Measurements from ENCODE around the gene CTNNA3. TPM values are rescaled to one million over a fixed set of nuclear protein-coding genes. Genes with fewer than 3 reads are reported as not detected.

The CTNNA3 gene
- polyA plus RNA-seq, 1 donor: 4.3 TPM

DNA sequence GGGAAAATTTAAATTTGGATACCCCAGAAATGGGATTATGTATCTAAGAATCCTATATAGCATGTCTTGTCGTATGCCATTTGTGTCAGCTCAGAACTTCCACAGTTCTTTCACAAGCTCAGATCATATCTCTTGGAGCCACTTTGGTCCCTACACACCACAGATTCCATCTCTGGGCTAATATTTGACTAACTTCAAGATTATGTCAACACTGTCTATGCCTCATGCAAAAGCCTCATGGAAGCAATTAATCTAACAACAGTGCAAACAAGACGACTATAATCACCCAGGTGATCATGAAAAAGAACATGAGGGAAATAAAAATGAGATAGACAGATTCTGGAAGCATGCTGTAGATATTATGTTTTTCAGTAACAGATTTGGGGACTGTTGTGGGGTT is 581.0 kb downstream of the CTNNA3 start:
- DNase-seq: no peak

DNA sequence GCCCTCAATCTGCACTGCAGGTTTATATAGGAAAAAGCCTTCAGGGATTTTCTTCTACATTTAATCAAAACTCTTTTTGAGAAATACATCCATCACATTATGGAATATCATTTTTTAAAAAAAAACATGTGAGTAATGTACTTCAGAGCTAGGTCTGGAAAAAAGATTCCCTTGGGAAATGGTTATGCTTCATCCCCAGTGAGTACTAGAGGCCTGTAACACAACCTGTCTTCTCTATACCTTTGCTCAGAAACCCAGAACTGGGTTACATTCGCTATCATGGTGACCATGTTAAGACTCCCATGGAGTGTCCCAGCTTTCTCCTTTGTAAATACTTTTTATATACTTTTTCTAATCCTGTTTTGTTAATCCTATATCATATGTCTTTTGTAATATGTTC is 583.2 kb downstream of the CTNNA3 start:
- no peak for DNase-seq

DNA sequence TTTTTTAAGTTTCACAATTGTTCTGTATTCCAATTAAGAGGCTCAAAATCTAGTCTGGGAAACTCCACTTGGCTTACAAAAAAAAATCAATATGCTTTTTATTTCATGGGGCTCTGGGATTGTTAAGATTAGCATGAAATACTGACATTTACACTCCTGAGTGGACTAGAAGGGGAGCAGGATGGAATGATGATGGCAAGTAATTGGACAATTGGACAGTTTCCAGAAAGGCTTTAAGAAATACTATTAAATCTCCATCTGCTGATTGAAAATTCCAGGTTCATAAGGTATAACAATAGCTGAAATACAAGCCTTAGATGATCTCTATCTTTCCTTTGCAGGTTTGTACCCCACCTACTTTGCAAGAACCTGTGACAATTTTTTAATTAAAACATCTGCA is 585.7 kb downstream of the CTNNA3 start:
- DNase-seq: no peak

DNA sequence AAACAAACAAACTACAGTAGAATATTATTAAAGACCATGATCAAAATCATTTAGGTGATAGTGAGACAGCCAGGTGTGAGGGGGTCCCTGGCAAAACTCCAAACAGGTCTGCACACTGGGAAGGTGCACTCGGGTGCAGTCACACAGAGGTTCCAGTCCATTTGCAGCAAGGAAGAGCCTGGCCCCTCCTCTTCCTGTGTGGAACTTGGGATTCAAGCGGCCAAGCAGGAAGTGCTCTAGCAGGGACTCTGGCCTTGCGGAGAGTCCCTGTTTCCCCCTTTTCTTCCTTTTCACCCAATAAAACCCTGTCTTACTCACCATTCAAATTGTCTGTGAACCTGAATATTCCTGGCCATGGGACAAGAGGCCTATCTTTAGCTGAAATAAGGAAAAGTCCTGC is 588.3 kb downstream of the CTNNA3 start:
- DNase-seq: no peak

DNA sequence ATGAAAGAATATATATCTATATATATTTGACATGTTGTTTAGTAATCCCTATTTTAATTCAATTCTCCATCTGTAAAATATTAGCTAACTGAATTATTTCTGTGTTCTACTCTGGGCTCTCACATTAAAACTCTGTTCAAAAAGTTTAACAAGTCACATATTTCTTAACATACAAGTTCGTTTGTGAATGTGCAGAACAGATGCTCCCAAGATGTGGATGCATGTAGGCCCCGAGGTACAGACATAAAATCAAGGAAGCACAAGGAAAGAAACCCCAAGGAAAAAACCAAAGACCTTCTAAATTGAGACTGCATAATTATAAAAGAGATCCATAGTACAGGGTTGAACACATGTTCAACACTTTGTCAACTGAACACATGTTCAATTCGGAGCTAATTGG is 595.0 kb downstream of the CTNNA3 start:
- DNase-seq: no peak

DNA sequence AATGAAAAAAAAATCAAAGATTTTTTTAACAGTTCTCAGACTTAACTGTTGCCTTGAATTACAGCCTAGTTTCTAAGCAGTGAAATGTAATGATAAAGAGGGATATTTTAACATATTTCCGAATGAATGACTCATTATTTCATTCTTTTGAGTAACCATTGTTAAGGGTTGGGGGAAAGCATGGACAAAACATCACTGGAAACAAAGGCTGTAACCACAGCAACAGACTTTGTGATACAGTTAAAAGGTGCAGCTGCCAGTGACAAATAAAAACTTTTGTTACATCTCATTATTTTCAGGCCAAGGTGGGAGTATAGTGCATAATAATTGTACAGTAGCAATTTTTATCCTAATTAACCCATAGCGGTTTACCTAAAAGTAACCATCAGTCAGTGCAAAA is 597.5 kb downstream of the CTNNA3 start:
- no peak for DNase-seq

DNA sequence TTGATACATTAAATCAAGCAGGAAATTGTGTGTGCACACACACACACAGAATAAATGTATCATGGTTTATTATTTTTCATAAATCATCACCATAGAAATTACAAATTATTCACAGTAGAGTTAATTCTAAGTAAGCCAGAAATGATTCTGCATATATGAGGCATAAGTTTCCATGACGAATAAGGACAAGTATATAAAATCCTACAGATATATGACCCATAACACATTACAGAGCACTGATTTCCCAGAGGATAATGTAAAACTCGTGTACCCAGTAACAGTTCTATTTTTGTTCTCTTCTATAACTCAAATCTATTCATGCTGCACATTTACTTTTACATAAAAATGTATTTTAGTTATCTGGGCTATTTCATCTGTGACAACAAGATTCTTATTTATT is 600.5 kb downstream of the CTNNA3 start:
- no peak for DNase-seq

DNA sequence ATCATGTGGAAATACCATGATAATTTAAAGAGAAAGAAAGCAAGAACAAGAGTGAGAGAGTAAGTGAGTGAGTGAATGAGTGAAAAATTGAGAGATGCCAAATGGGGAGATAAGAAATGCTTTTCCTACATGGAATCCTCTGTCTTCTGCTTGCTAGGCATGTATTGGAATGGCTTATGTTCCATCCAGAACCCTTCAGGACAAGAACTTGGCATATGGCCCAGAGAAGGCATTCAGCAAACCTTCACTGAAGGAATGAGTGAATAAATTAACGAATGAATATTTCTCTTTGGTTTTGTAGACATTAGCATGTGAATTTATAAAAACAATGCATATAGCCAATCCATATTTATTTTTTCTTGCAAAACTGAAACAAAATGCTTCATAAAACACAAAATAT is 608.0 kb downstream of the CTNNA3 start:
- DNase-seq: no peak

DNA sequence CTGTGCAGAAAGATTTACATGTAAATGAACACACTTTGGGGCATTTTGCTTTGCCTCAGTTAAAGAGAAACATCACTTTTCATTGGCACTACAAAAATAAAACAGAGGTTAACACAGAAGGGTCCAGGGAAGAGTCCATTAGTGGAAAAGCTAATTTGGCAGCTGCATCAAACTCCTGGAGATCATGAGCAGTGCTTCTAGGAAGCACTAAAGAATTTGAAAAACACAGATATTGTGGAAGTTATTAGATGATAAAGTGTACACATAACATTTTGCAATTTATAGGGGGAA is 608.9 kb downstream of the CTNNA3 start:
- no peak for DNase-seq

DNA sequence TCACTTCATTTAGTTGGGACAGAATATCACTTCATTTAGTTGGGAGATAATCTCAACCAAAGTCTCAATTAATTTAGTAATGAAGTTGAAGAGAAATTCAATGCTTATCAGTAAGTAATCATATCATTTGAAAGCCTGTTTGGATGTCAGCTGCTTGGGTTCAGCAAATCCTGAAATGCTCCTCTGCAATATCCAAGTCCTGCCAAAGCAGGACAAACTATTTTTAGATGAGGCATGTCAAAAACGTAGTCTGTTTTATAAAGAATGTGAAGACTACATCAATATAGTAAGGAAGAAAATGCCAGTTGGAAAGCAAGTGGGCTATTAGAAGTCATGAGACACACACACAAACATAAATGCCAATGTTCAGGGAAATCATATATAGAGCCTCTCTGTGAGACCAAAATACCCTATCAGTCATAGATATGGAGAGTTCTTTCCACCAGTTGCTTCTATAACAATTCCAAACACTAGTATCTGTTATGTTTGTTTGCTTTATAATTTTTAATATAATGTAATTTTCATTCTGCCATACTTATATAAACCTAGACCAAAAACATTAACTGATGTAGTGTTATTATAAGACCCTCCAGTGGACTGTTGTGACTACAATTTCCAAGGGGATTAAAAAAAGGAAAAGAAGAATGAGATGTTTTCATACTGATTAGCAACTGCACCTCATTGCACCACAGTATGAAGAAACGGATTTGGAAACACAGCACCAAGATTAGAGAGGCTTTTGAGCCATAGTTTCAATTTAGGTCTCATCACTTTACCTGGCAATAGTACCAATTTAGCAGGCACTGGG is 609.5 kb downstream of the CTNNA3 start:
- DNase-seq: no peak

DNA sequence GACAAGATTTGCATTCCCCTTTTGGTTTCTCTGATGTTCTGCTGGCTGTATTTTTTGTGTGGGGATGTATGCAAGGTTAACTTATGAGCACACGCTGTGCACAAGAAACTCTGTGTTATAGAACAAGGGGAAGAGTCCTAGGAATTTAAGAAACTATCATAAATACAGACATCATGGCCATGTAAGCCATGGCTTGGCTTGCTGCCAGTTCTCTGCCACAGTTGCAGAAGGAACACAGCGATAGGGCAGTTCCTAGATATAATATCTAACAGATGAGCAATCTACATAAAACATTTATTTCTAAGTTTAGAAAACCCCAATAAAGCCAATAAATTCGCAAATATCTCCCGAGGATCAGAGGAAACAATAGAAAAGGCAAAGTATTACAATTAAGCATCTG is 616.9 kb downstream of the CTNNA3 start:
- DNase-seq: no peak

DNA sequence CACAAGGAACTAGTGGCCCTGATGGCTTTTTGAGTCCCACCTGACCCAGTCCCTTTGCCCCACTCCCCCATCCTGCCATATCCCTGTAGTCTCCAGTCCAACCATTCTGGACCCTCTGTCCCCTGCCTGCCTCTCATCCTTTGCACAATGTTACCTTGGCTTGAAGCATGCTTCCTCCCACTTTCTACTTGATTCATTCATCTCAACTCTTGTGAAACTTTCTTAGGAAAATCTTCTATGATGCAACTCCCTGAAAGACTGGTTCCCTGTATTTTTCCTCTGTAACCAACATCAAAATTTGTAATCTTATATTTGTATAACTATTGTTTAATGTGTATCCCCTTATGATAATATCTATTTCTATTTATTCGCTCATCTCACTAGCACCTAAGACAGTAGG is 618.6 kb downstream of the CTNNA3 start:
- DNase-seq: no peak

DNA sequence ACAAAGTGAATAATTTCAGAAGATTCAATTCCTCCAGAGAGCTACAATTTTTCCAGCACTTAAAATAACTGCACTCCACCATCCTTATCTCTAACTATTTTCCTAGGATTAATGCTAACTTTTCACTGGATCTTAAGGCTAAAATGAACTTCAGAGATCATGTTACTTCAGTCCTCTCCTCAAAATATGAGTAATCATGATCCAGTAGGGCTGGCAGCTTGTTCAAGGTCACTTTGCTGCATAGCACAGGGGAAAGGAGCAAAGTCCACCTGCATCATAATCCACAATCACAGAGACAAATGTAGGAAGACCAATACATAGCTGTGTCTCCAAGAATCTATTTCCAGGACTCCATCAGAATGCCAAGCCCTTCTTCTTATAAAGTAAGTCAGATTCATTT is 619.9 kb downstream of the CTNNA3 start:
- no peak for DNase-seq

DNA sequence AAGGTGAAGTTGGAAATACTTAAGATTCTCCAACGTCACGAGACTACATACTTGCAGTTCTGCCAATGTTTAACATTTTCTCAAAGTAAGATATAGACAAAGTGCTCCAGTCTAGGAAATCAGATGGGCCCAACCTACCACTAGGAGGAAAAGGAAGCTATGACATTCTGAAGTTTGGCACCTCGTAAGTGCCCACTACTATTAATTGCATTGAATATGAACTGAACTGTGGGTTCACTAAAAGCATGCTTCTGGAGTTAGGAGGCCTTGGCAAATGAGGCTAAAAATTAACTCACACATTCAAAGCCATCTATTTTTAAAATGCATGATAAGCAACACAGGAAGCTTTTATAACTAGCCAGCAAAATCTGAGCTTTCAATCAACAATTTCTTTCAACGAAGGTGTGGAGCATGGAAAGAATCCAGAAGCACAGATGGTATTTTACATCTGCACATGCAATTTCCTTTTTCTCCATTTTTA is 620.5 kb downstream of the CTNNA3 start:
- DNase-seq: no peak

DNA sequence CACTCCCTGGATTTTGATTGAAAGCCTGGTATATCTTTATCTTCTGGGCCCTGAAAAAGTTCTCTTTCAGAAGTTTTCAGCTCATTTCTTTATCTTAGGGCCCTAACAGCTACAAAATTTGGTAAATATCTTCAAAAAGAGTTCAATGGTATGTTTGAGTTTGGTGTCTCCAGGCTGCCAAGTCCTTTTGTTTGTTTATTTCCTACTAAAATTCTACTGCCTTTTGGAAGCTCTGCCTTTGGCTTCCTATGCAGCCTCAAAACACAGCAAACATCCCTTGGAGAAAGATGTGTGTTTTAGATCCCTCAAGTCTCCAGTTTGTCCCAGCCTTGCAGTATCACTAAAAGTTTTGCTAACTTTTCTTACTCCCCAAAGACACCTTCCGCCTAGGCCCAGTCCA is 623.3 kb downstream of the CTNNA3 start:
- DNase-seq: no peak

DNA sequence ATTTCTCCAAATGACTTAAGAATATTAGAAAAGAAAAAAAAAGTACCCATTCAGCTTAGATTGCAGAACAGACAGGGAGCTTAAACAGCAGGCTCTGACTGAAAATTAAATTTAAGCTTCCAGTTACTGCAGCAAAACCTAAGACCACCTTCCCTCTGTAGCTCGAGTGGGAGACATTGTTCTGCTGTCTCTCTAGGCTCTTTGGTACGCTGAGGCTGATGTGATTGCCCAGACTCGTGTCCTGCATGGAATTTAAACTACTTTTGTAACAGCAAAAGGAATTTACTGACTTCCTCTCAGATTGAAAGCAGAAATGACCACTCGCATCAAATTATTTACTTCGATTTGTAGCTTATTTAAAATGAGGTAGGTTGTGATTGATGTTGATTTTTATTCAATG is 645.6 kb downstream of the CTNNA3 start:
- no peak for DNase-seq

DNA sequence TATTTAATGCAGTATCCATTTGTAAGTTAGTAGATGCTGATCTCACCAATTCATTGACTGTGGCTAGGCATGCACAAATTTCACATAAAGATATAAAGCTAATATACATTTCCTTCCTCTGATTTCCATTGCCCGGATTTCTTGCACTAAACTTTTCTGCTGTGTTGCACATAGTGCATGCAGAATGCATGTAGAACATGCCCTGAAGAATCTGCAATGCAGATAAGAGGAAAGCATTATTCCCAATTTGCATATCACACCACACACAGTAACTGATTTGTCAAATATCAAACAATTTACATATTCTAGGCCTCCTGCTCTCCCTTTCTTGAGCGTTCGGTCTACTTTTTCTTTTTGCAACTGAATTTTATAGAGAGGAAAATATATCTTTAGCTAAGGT is 646.0 kb downstream of the CTNNA3 start:
- no peak for DNase-seq

DNA sequence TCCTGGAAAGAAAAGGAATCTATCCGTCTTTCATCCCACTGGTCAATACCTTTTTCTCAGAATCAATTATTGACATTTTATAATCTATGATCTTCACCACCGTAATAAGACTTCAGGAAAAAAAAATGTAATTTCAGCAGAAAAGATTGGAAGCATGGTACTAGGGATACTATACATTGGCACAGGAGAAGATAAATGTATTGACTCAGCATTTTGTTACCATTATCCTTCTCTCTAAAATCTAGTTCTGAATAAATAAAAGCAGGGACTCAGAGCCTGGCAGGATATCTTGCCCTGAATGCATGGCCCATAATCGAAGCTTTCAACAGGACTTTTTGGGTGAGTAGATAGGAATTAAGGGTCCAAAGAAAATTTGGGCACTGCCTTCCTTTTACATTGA is 649.5 kb downstream of the CTNNA3 start:
- no peak for DNase-seq

DNA sequence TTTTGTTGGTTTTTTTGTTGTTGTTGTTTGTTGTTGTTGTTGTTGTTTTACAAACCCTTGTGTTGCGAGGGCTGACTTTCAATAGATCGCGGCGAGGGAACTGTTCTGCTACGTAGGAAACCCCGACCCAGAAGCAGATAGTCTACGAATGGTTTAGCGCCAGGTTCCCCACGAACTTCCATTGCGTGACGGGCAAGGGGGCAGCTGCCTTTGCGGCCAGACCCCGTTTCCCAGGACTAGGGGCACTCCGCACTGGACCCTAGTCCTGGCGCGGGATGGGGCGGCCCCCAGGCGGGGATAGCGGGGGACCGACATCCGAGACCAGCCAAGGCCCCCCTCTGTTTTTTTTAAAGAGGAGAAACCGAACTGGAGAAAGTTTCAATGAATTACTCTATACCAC is 650.6 kb downstream of the CTNNA3 start:
- no peak for DNase-seq

DNA sequence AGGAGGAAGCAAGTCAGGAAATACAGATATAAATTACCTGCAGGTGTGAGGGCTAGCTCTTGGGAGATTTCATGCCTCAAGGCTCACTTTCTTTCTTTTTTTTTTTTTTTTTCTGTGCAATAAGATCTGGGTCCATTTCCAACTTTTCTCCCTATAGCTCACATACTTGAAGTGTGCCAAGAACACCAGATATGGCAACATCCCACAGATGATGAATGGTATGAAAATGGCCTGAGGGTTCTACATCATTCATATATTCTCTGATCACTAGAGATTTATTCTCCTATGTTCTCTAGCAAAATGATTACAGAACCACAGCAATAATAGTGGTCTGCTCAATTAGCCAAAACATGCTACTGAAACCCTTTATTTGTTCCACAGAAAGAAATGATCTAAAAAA is 653.0 kb downstream of the CTNNA3 start:
- DNase-seq: no peak

DNA sequence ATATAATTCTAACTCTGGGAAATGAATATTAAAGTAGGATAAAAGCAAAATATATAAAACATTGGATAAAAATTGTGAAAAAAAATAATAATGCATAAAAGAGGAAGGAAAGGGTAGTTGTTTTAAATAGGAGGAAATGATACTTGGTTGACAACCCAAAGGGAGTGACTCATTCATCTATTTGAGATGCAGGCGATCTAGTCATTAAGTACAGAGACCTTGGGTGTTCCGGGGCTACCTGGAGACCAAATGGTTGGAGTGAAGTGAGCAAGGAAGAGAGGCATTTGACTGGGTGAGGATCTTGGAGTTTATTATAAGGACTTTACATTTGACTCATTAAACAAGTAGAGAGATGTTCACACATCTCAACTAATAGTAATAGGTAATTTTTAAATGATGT is 659.2 kb downstream of the CTNNA3 start:
- DNase-seq: no peak

DNA sequence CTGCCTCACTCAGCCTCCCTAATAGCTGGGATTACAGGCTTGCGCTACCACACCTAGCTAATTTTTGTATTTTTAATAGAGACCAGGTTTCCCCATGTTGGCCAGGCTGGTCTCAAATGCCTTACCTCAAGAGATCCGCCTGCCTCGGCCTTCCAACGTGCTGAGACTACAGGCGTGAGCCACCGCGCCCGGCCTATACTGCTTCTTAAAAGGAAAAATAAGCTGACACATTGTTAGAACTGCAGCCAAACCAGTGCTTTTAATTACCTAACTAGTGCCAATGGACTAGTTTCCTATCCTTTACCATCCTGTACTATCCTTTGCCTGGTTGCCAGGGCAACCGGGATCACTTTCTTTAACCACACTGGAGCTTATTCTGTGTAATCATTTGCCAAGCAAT is 662.1 kb downstream of the CTNNA3 start:
- no peak for DNase-seq

DNA sequence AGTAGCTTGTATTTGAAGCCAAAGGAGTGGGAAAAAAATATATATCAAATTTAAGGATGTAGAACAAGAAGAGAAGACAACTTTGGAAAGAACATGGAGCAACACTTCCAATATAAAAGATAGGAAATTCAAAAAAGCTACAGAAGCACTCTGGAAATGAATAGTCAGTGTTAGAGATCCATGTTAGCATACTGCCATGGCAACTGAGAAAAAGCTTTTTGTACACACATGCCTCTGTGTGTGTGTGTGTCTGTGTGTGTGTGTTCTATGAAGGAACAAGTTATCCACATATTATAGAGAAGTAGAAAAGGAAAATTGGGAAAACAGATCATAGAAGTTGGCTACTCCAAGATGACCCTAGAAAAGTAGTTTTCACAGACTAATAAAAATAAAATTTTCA is 673.9 kb downstream of the CTNNA3 start:
- DNase-seq: no peak

DNA sequence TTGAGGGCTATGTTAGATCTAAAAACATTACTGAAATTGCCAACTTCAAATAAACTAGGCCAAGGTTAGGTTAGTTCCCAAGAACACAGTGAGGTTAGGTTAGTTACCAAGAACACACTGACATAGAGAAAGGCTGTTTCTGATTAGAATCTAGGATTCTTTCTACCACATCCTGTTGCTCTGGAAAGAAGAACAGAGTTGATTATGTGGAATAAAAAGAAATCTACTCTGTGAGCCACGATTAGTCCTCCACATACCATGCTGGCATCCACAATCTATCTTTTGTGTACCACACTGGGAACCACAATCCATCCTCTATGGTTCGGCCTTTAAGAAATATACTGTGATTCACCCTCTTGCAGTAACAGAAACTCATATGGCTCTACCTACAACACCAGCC is 678.8 kb downstream of the CTNNA3 start:
- no peak for DNase-seq

DNA sequence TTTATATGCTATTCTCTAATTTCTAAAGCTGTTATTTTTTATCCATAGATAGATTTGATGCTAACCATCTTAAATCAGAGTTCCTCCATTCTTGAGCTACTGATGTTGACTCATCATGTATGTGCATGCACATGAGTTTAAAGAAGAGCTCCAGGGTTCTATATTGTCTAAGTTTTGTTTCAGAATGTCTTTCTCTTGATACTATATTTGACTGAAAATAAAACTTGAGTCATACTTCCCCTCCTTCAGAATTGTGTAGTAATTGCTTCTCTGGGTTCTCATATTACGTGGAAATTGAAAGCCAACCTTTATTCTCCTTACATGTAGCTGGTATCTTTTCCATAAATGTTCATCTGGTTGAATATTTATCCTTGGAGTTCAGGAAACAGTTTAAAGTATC is 680.8 kb downstream of the CTNNA3 start:
- no peak for DNase-seq
